ENCODE results near the gene ICOSLG.

ICOSLG gene

DNA sequence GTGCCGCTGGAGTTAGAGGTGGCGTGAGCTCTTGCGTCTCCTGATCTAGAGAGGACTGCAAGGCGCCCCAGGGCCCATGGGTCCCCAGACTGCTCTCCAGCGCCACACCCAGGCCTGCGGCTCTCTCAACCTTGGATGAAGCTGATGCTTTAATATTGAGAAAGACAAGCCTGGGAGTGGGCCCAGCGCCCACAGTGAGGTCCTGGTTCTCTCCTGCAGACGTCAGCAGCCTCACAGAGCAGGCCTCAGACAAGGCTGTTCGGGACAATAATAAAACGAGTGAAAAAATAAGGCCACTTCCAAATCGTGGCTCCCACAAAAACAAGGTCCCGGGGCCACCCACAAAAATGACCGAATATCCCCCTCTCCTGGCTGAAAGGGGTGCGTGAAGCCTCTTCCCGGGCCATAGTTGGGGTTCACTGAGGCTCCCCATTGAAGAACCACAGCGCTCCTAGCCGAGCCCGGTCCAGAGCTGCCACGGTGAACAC, 27.0 kb upstream of the ICOSLG start:
- Histone ChIP-seq H3K27ac (replicated peaks) (no peak overlapping the region), H3K4me3 (replicated peaks; ENCODE audit: insufficient read depth, low read length) (no peak overlapping the region), H3K27me3 (ENCODE audit: insufficient read depth, poor library complexity, severe bottlenecking) (no peaks in the 10 kb centered on the region)
- TF ChIP-seq, protein P1, sequence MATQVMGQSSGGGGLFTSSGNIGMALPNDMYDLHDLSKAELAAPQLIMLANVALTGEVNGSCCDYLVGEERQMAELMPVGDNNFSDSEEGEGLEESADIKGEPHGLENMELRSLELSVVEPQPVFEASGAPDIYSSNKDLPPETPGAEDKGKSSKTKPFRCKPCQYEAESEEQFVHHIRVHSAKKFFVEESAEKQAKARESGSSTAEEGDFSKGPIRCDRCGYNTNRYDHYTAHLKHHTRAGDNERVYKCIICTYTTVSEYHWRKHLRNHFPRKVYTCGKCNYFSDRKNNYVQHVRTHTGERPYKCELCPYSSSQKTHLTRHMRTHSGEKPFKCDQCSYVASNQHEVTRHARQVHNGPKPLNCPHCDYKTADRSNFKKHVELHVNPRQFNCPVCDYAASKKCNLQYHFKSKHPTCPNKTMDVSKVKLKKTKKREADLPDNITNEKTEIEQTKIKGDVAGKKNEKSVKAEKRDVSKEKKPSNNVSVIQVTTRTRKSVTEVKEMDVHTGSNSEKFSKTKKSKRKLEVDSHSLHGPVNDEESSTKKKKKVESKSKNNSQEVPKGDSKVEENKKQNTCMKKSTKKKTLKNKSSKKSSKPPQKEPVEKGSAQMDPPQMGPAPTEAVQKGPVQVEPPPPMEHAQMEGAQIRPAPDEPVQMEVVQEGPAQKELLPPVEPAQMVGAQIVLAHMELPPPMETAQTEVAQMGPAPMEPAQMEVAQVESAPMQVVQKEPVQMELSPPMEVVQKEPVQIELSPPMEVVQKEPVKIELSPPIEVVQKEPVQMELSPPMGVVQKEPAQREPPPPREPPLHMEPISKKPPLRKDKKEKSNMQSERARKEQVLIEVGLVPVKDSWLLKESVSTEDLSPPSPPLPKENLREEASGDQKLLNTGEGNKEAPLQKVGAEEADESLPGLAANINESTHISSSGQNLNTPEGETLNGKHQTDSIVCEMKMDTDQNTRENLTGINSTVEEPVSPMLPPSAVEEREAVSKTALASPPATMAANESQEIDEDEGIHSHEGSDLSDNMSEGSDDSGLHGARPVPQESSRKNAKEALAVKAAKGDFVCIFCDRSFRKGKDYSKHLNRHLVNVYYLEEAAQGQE (IDR thresholded peaks at IDR 0.05; ENCODE audit: insufficient replicate concordance, low read depth): no peak
- TF ChIP-seq SPI1 (IDR thresholded peaks at IDR 0.05; ENCODE audit: borderline replicate concordance, low read depth) (no peak), GABPA (IDR thresholded peaks at IDR 0.05; ENCODE audit: low read depth) (no peak), POLR2AphosphoS5 (IDR thresholded peaks at IDR 0.05; ENCODE audit: low read depth) (no peak)
- TF ChIP-seq, protein P2, sequence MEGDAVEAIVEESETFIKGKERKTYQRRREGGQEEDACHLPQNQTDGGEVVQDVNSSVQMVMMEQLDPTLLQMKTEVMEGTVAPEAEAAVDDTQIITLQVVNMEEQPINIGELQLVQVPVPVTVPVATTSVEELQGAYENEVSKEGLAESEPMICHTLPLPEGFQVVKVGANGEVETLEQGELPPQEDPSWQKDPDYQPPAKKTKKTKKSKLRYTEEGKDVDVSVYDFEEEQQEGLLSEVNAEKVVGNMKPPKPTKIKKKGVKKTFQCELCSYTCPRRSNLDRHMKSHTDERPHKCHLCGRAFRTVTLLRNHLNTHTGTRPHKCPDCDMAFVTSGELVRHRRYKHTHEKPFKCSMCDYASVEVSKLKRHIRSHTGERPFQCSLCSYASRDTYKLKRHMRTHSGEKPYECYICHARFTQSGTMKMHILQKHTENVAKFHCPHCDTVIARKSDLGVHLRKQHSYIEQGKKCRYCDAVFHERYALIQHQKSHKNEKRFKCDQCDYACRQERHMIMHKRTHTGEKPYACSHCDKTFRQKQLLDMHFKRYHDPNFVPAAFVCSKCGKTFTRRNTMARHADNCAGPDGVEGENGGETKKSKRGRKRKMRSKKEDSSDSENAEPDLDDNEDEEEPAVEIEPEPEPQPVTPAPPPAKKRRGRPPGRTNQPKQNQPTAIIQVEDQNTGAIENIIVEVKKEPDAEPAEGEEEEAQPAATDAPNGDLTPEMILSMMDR (IDR thresholded peaks at IDR 0.05; ENCODE audit: insufficient read depth, low read length): no peak
- peak in 1 of 2 experiments; percentile 52 for DNase-seq (ENCODE audit: low read depth in 1 of 2, low spot score in 1 of 2)

DNA sequence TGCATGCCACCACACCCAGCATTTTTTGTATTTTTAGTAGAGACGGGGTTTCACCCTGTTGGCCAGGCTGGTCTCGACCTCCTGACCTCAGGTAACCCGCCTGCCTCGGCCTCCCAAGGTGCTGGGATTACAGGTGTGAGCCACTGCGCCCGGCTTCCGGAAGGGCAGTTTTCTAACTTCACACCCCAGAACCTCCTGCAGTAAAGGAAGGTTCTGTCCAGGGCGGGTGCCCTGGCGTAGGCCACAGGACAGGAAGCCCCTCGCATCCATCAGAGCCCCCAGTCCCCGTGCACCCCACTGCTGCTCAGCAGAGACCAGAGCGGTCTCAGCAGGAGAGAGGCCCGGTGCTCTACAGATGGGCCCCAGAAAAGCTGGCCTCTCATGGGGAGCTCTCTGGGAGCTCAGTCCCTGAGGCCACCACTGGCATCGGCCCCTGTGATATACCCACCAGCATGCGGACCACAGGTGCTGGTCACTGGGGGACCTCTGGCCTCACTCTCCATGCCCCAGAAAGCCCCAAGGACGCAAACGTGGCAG, 25.1 kb upstream of the ICOSLG start:
- Histone ChIP-seq H3K4me3 (replicated peaks; ENCODE audit: insufficient read depth, low read length) (no peak overlapping the region), H3K27ac (replicated peaks) (no peak overlapping the region), H3K27me3 (ENCODE audit: insufficient read depth, poor library complexity, severe bottlenecking) (no peaks in the 10 kb centered on the region)
- TF ChIP-seq, protein P1 (IDR thresholded peaks at IDR 0.05; ENCODE audit: insufficient replicate concordance, low read depth): no peak
- no peak for TF ChIP-seq SPI1 (IDR thresholded peaks at IDR 0.05; ENCODE audit: borderline replicate concordance, low read depth)
- TF ChIP-seq GABPA (IDR thresholded peaks at IDR 0.05; ENCODE audit: low read depth): no peak
- TF ChIP-seq, protein P2 (IDR thresholded peaks at IDR 0.05; ENCODE audit: insufficient read depth, low read length): no peak
- no peak for TF ChIP-seq POLR2AphosphoS5 (IDR thresholded peaks at IDR 0.05; ENCODE audit: low read depth)
- DNase-seq (ENCODE audit: low read depth in 1 of 2, low spot score in 1 of 2): no peak

DNA sequence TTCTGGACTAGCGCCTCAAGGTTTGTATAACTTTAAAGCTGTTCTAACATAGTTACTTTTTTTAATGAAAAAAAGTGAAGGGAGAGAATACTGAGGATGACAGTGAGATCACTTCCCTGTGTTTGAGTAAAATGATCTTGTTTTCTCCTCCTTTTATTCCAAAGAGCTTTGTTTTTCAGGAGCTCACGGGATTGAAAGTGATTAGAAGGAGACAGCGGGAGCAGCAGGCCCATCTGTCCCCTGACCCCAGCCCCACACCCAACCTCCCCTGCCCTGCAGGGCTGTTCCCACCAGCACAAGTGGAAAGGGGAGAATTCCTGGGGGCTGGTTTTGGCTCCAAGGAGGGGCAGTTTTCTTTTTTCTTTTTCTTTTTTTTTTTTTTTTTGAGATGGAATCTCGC, 23.0 kb upstream of the ICOSLG start:
- no peak for DNase-seq (ENCODE audit: low read depth in 1 of 2, low spot score in 1 of 2)
- Histone ChIP-seq H3K27me3 (ENCODE audit: insufficient read depth, poor library complexity, severe bottlenecking) (no peaks in the 10 kb centered on the region), H3K27ac (replicated peaks) (no peak overlapping the region), H3K4me3 (replicated peaks; ENCODE audit: insufficient read depth, low read length) (no peak overlapping the region)
- no peak for TF ChIP-seq GABPA (IDR thresholded peaks at IDR 0.05; ENCODE audit: low read depth)
- TF ChIP-seq, protein P1 (IDR thresholded peaks at IDR 0.05; ENCODE audit: insufficient replicate concordance, low read depth): no peak
- TF ChIP-seq SPI1 (IDR thresholded peaks at IDR 0.05; ENCODE audit: borderline replicate concordance, low read depth): no peak
- TF ChIP-seq POLR2AphosphoS5 (IDR thresholded peaks at IDR 0.05; ENCODE audit: low read depth): no peak
- TF ChIP-seq, protein P2 (IDR thresholded peaks at IDR 0.05; ENCODE audit: insufficient read depth, low read length): no peak

Measured in HL-60 (cell line).